ENCODE measurements around the gene RANBP10. TPM values are rescaled to one million over a fixed set of nuclear protein-coding genes. Genes with fewer than 3 reads are reported as not detected.
A peak's percentile ranks its signal among the peaks of the same experiment; 100 is the strongest.

Gene RANBP10
- total and polyA plus RNA-seq, 4 donors: 9.8 to 15.5 (median 13.8) TPM

DNA sequence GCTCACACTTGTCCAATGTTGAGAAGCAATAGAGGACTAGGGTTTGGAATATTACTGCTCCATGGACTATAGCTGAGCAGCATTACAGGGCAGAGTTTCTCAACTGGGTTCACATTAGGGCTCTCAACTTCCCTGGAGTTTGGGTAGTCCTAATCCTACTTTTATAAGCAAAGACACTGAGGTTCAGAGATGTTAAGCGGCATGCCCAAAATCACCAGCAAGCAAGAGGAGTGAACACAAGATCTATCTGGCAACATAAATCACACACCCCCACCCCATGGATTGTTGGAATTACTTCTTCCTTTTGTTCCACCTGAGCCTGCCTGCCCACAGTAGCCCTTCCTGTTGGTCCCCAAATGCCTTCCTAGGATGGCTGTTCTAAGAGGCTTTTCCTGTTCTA is 5.5 kb upstream of the RANBP10 start:
- no peaks in the 10 kb centered on the region for H3K9me3 ChIP-seq (ENCODE audit: control insufficient read depth in 4 of 4, low read length in 3 of 4)
- TF ChIP-seq HNF4G (IDR thresholded peaks at IDR 0.05): no peak
- TF ChIP-seq YY1 (IDR thresholded peaks at IDR 0.05): no peak
- TF ChIP-seq, protein P1, sequence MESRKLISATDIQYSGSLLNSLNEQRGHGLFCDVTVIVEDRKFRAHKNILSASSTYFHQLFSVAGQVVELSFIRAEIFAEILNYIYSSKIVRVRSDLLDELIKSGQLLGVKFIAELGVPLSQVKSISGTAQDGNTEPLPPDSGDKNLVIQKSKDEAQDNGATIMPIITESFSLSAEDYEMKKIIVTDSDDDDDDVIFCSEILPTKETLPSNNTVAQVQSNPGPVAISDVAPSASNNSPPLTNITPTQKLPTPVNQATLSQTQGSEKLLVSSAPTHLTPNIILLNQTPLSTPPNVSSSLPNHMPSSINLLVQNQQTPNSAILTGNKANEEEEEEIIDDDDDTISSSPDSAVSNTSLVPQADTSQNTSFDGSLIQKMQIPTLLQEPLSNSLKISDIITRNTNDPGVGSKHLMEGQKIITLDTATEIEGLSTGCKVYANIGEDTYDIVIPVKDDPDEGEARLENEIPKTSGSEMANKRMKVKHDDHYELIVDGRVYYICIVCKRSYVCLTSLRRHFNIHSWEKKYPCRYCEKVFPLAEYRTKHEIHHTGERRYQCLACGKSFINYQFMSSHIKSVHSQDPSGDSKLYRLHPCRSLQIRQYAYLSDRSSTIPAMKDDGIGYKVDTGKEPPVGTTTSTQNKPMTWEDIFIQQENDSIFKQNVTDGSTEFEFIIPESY (IDR thresholded peaks at IDR 0.05): no peak
- TF ChIP-seq, protein P2, sequence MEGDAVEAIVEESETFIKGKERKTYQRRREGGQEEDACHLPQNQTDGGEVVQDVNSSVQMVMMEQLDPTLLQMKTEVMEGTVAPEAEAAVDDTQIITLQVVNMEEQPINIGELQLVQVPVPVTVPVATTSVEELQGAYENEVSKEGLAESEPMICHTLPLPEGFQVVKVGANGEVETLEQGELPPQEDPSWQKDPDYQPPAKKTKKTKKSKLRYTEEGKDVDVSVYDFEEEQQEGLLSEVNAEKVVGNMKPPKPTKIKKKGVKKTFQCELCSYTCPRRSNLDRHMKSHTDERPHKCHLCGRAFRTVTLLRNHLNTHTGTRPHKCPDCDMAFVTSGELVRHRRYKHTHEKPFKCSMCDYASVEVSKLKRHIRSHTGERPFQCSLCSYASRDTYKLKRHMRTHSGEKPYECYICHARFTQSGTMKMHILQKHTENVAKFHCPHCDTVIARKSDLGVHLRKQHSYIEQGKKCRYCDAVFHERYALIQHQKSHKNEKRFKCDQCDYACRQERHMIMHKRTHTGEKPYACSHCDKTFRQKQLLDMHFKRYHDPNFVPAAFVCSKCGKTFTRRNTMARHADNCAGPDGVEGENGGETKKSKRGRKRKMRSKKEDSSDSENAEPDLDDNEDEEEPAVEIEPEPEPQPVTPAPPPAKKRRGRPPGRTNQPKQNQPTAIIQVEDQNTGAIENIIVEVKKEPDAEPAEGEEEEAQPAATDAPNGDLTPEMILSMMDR (IDR thresholded peaks at IDR 0.05; ENCODE audit: low read depth, low read length, missing input control): no peak
- TF ChIP-seq HNF4A (conservative IDR thresholded peaks at IDR 0.05): no peak
- TF ChIP-seq RXRA (IDR thresholded peaks at IDR 0.05): no peak
- TF ChIP-seq EGR1 (IDR thresholded peaks at IDR 0.05; ENCODE audit: low read depth in 2 of 2): no peak
- TF ChIP-seq, protein P3, sequence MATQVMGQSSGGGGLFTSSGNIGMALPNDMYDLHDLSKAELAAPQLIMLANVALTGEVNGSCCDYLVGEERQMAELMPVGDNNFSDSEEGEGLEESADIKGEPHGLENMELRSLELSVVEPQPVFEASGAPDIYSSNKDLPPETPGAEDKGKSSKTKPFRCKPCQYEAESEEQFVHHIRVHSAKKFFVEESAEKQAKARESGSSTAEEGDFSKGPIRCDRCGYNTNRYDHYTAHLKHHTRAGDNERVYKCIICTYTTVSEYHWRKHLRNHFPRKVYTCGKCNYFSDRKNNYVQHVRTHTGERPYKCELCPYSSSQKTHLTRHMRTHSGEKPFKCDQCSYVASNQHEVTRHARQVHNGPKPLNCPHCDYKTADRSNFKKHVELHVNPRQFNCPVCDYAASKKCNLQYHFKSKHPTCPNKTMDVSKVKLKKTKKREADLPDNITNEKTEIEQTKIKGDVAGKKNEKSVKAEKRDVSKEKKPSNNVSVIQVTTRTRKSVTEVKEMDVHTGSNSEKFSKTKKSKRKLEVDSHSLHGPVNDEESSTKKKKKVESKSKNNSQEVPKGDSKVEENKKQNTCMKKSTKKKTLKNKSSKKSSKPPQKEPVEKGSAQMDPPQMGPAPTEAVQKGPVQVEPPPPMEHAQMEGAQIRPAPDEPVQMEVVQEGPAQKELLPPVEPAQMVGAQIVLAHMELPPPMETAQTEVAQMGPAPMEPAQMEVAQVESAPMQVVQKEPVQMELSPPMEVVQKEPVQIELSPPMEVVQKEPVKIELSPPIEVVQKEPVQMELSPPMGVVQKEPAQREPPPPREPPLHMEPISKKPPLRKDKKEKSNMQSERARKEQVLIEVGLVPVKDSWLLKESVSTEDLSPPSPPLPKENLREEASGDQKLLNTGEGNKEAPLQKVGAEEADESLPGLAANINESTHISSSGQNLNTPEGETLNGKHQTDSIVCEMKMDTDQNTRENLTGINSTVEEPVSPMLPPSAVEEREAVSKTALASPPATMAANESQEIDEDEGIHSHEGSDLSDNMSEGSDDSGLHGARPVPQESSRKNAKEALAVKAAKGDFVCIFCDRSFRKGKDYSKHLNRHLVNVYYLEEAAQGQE (IDR thresholded peaks at IDR 0.05): no peak
- no peak for TF ChIP-seq GABPA (IDR thresholded peaks at IDR 0.05 in 1 of 2, conservative IDR thresholded peaks at IDR 0.05 in 1 of 2)
- TF ChIP-seq FOXA1 (IDR thresholded peaks at IDR 0.05): no peak
- TF ChIP-seq SP1 (IDR thresholded peaks at IDR 0.05): no peak
- TF ChIP-seq NR2F2 (IDR thresholded peaks at IDR 0.05): no peak
- TF ChIP-seq, protein P4, sequence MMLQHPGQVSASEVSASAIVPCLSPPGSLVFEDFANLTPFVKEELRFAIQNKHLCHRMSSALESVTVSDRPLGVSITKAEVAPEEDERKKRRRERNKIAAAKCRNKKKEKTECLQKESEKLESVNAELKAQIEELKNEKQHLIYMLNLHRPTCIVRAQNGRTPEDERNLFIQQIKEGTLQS (IDR thresholded peaks at IDR 0.05): no peak
- no peak overlapping the region for H3K27ac ChIP-seq (ENCODE audit: low read depth in 1 of 2, low read length in 2 of 2)
- WGBS: 97% methylated on average over 1 of the region's 1 CpG
- H3K27me3 ChIP-seq (ENCODE audit: control insufficient read depth in 4 of 4, insufficient read depth in 4 of 4, low read length in 3 of 4): no peaks in the 10 kb centered on the region
- H3K4me1 ChIP-seq (ENCODE audit: control insufficient read depth in 4 of 4, insufficient read depth in 4 of 4, low read length in 3 of 4): peaks cover 0 to 13% (median 7%) of the 10 kb centered on the region in 4 donors
- H3K9ac ChIP-seq (ENCODE audit: low read depth in 1 of 2, low read length in 2 of 2): no peak overlapping the region
- H3K4me3 ChIP-seq (ENCODE audit: low read depth in 1 of 3, low read length in 3 of 3): no peak overlapping the region
- DNase-seq (ENCODE audit: low spot score): no peak
- no peaks in the 10 kb centered on the region for H3K36me3 ChIP-seq (ENCODE audit: control insufficient read depth in 4 of 4, insufficient read depth in 3 of 4, low read depth in 1 of 4, low read length in 3 of 4)

DNA sequence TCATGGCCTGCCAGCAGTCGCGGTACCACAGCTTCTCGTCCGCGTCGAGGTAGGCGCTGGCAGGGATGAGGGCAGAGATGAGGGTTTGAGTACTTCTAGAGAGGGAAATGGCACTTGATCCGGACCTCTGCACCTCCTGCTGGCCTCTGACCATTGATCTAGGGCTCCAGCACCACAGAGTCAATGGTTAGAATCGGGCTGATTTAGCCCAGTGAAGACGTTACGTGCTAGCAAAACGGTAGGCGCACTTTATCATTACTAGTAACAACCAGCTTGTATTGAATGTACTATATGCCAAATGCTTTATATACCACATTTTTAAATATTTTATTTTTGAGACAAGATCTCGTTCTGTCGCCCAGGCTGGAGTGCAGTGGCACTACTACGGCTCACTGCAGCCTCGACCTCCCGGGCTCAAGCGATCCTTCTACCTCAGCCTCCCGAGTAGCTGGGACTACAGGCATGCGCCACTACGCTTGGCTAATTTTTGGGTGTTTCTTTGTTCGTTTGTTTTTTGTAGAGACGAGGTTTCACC is 855 bp upstream of the RANBP10 start:
- Histone ChIP-seq H3K9ac (ENCODE audit: low read depth in 1 of 2, low read length in 2 of 2) (no peak overlapping the region), H3K4me3 (ENCODE audit: low read depth in 1 of 3, low read length in 3 of 3) (peak overlapping the region; percentile 59 to 83 (median 83)), H3K9me3 (ENCODE audit: control insufficient read depth in 4 of 4, low read length in 3 of 4) (no peaks in the 10 kb centered on the region), H3K27ac (ENCODE audit: low read depth in 1 of 2, low read length in 2 of 2) (peak overlapping the region; percentile 50 to 75), H3K27me3 (ENCODE audit: control insufficient read depth in 4 of 4, insufficient read depth in 4 of 4, low read length in 3 of 4) (no peaks in the 10 kb centered on the region), H3K4me1 (ENCODE audit: control insufficient read depth in 4 of 4, insufficient read depth in 4 of 4, low read length in 3 of 4) (peaks cover 7 to 34% (median 27%) of the 10 kb centered on the region in 4 donors), H3K36me3 (ENCODE audit: control insufficient read depth in 4 of 4, insufficient read depth in 3 of 4, low read depth in 1 of 4, low read length in 3 of 4) (peaks cover 0 to 7% (median 5%) of the 10 kb centered on the region in 4 donors)
- DNase-seq (ENCODE audit: low spot score): no peak
- no peak for TF ChIP-seq TAF1 (conservative IDR thresholded peaks at IDR 0.05)
- TF ChIP-seq NR2F2 (IDR thresholded peaks at IDR 0.05): peak; percentile 6
- peak; percentile 16 to 40 for TF ChIP-seq RAD21 (IDR thresholded peaks at IDR 0.05)
- TF ChIP-seq, protein P2 (IDR thresholded peaks at IDR 0.05; ENCODE audit: low read depth, low read length, missing input control): peak; percentile 13
- no peak for TF ChIP-seq EGR1 (IDR thresholded peaks at IDR 0.05; ENCODE audit: low read depth in 2 of 2)
- 28% methylated on average over 24 of the region's 24 CpGs for WGBS

Data from liver (tissue), 9 donors.